Effector memory CD4-positive, alpha-beta T cell (primary cell): ENCODE data around the gene RCAN3.
"Not testable (repeated sequence)": the region's sequence is repeated elsewhere in the genome, so short reads cannot be mapped to it uniquely, and the experiment has no call there.

Experiments used
- DNase-seq, 3 donors: peaks; one replicate each; pipeline ENCODE4 v3.0.0-alpha.2; 2020
- H3K27ac ChIP-seq: 2 replicates; pipeline ENCODE4 v1.7.0; 2013; ENCODE audit warnings: mild to moderate bottlenecking, low read length, moderate library complexity; ENCODE audit not compliant: insufficient read depth, poor library complexity, severe bottlenecking
- H3K27me3 ChIP-seq: replicated peaks from 2 replicates; pipeline ENCODE4 v1.7.0; 2013; ENCODE audit warnings: mild to moderate bottlenecking, low read length; ENCODE audit not compliant: insufficient read depth, control insufficient read depth, poor library complexity, severe bottlenecking
- H3K36me3 ChIP-seq: 2 replicates; pipeline ENCODE4 v1.7.0; 2013; ENCODE audit warnings: mild to moderate bottlenecking, low read length, moderate library complexity; ENCODE audit not compliant: control insufficient read depth, insufficient read depth
- H3K4me1 ChIP-seq: 2 replicates; pipeline ENCODE4 v1.7.0; 2013; ENCODE audit warnings: low read length, mild to moderate bottlenecking; ENCODE audit not compliant: control insufficient read depth, insufficient read depth, poor library complexity, severe bottlenecking
- H3K4me3 ChIP-seq: 2 replicates; pipeline ENCODE4 v1.7.0; 2013; ENCODE audit warnings: low read length, low read depth, mild to moderate bottlenecking; ENCODE audit not compliant: insufficient read depth, poor library complexity, severe bottlenecking
- H3K9me3 ChIP-seq: 2 replicates; pipeline ENCODE4 v1.7.0; 2013; ENCODE audit warnings: mild to moderate bottlenecking, low read length, moderate library complexity; ENCODE audit not compliant: control insufficient read depth

The RCAN3 gene

GRCh38 chr1:24528744-24529143 is 26.1 kb downstream of the RCAN3 start:
- Histone ChIP-seq H3K27me3 (no peaks in the 10 kb centered on the region), H3K4me3 (no peak overlapping the region), H3K36me3 (peaks cover 33% of the 10 kb centered on the region), H3K4me1 (peaks cover 12% of the 10 kb centered on the region), H3K9me3 (no peaks in the 10 kb centered on the region), H3K27ac (no peak overlapping the region)
- no peak for DNase-seq

GRCh38 chr1:24529292-24529691 is 26.7 kb downstream of the RCAN3 start:
- peaks cover 12% of the 10 kb centered on the region for H3K4me1 ChIP-seq
- H3K4me3 ChIP-seq, DNase-seq, H3K27ac ChIP-seq, H3K27me3 ChIP-seq, H3K9me3 ChIP-seq: not testable (repeated sequence)
- H3K36me3 ChIP-seq: peaks cover 33% of the 10 kb centered on the region

GRCh38 chr1:24535021-24535424 is 32.4 kb downstream of the RCAN3 start:
- H3K9me3 ChIP-seq: no peaks in the 10 kb centered on the region
- peaks cover 28% of the 10 kb centered on the region for H3K4me1 ChIP-seq
- H3K36me3 ChIP-seq: peaks cover 16% of the 10 kb centered on the region
- peak overlapping the region; percentile 48 for H3K4me3 ChIP-seq
- DNase-seq: peak; percentile 69 to 72 (median 70)
- H3K27ac ChIP-seq: peak overlapping the region; percentile 96
- H3K27me3 ChIP-seq: no peaks in the 10 kb centered on the region

- no peak for DNase-seq
- no peaks in the 10 kb centered on the region for H3K9me3 ChIP-seq
- peaks cover 30% of the 10 kb centered on the region for H3K4me1 ChIP-seq
- peaks cover 16% of the 10 kb centered on the region for H3K36me3 ChIP-seq
- H3K27me3 ChIP-seq: no peaks in the 10 kb centered on the region
- H3K27ac ChIP-seq: peak overlapping the region; percentile 96
- peak overlapping the region; percentile 48 for H3K4me3 ChIP-seq
Observed at GRCh38 chr1:24535778-24536177, 33.1 kb downstream of the RCAN3 start.

GRCh38 chr1:24536391-24536840 is 33.8 kb downstream of the RCAN3 start:
- Histone ChIP-seq H3K4me1 (peaks cover 35% of the 10 kb centered on the region), H3K27ac (peak overlapping the region; percentile 96), H3K4me3 (no peak overlapping the region)

GRCh38 chr1:24540051-24540905 is 37.6 kb downstream of the RCAN3 start:
- H3K9me3 ChIP-seq: no peaks in the 10 kb centered on the region
- no peak for DNase-seq
- peak overlapping the region; percentile 10 for H3K27ac ChIP-seq
- no peak overlapping the region for H3K4me3 ChIP-seq
- no peaks in the 10 kb centered on the region for H3K36me3 ChIP-seq
- peaks cover 45% of the 10 kb centered on the region for H3K4me1 ChIP-seq
- H3K27me3 ChIP-seq: no peaks in the 10 kb centered on the region

More at GRCh38 chr1:24536391-24536840, 33.8 kb downstream of the RCAN3 start:
- H3K27me3 ChIP-seq: no peaks in the 10 kb centered on the region
- peaks cover 12% of the 10 kb centered on the region for H3K36me3 ChIP-seq
- DNase-seq: peak; percentile 65 to 74 (median 65)
- H3K9me3 ChIP-seq: no peaks in the 10 kb centered on the region

DNA sequence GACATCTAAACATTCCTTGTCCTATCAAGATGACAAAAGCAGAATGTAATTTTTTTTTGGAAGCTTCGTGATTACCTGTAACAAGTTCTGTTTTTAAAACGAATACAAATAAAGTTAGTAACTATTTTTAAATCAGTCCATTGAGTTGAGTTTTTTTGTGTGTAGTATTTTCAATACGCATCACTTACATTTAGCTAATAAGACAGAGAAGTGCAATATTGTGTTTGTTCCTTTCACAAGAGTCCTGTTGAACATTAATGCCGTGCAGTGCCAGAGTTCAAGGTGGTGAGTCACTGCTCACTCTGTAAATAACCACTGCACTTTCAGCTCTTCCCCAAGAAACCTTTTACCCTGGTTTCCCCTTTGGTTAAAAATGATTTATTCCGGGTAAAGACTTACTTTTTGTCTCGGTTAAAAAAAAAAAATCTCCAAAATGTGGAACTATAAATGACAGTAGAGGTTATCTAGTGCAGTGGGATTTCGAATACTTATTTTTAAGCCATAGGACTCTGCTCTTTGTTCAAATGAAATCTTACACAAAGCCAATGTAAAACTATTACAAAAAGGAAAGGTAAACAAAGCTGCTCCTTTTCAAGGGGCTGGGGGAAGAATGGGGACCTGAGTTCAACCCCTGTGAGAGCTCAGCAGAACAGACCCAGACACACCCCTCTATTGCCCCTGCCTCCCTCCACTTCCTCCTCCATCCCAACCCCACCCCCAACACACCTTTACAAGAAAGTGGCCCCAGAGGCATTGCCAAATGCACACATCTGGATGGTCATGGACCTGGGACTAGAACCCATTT is 38.5 kb downstream of the RCAN3 start:
- Histone ChIP-seq H3K36me3 (no peaks in the 10 kb centered on the region), H3K4me3 (no peak overlapping the region), H3K4me1 (peaks cover 42% of the 10 kb centered on the region), H3K9me3 (no peaks in the 10 kb centered on the region), H3K27me3 (no peaks in the 10 kb centered on the region), H3K27ac (no peak overlapping the region)
- no peak for DNase-seq

DNA sequence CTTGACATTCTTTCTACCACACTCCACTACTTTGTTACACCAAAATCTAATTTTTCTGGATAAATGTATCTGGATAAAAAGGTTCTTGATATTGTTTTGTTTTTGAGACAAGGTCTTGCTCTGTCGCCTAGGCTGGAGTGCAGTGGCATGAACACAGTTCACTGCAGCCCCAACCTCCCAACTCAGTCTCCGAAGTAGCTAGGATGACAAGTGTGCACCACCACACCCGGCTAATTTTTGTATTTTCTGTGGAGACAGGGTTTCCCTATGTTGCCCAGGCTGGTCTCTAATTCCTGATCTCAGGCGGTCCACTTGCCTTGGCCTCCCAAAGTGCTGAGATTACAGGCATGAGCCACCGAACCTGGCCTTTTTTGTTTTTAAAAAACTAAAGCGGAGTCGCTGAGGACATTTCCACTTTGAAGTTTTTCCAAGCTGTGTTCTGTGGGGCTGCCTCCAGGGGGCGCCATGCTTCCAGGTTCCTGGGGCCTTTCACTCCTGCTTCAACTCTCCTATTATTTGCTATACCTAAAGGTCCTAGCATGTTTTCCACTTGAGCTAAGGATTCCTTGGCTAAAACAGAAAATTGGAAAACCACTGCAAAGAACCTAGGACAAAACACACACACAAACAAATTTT is 39.2 kb downstream of the RCAN3 start:
- H3K9me3 ChIP-seq: no peaks in the 10 kb centered on the region
- H3K36me3 ChIP-seq: no peaks in the 10 kb centered on the region
- H3K27ac ChIP-seq: no peak overlapping the region
- no peak overlapping the region for H3K4me3 ChIP-seq
- DNase-seq: no peak
- peaks cover 38% of the 10 kb centered on the region for H3K4me1 ChIP-seq
- H3K27me3 ChIP-seq: no peaks in the 10 kb centered on the region

GRCh38 chr1:24544239-24544638 is 41.6 kb downstream of the RCAN3 start:
- Histone ChIP-seq H3K9me3 (no peaks in the 10 kb centered on the region), H3K4me3 (no peak overlapping the region), H3K27ac (no peak overlapping the region), H3K36me3 (no peaks in the 10 kb centered on the region), H3K27me3 (no peaks in the 10 kb centered on the region), H3K4me1 (peaks cover 31% of the 10 kb centered on the region)
- no peak for DNase-seq
